ENCODE measurements around the gene RAPSN. TPM values are rescaled to one million over a fixed set of nuclear protein-coding genes. Genes with fewer than 3 reads are reported as not detected.

Gene RAPSN
- polyA plus RNA-seq, 1 donor from 2014 or later, result not detected

- H4K20me1 ChIP-seq (ENCODE audit: insufficient read depth), result no peaks in the 10 kb centered on the region
- H3K4me3 ChIP-seq (ENCODE audit: low read length), result no peak overlapping the region
- no peak overlapping the region for H3K27ac ChIP-seq (ENCODE audit: low read length)
- no peak overlapping the region for H3K9ac ChIP-seq (ENCODE audit: low read length)
- H3F3A ChIP-seq (ENCODE audit: insufficient read depth, low read length, poor library complexity, severe bottlenecking), result no peaks in the 10 kb centered on the region
- TF ChIP-seq EP300 (conservative IDR thresholded peaks at IDR 0.05; ENCODE audit: poor library complexity, severe bottlenecking), result no peak
- TF ChIP-seq RAD21 (conservative IDR thresholded peaks at IDR 0.05), result no peak
- no peak for TF ChIP-seq TAF1 (IDR thresholded peaks at IDR 0.05; ENCODE audit: low read depth)
- TF ChIP-seq POLR2AphosphoS5 (IDR thresholded peaks at IDR 0.05), result no peak
- no peak for TF ChIP-seq CTCF (IDR thresholded peaks at IDR 0.05; ENCODE audit: poor library complexity, severe bottlenecking)
- no peak for TF ChIP-seq REST (IDR thresholded peaks at IDR 0.05; ENCODE audit: borderline replicate concordance)
- no peak for TF ChIP-seq EZH2 (IDR thresholded peaks at IDR 0.05; ENCODE audit: borderline replicate concordance, insufficient read depth, low read length, poor library complexity, severe bottlenecking)
- TF ChIP-seq SMC3 (conservative IDR thresholded peaks at IDR 0.05; ENCODE audit: poor library complexity), result no peak
- no peak for TF ChIP-seq MXI1 (conservative IDR thresholded peaks at IDR 0.05; ENCODE audit: poor library complexity, severe bottlenecking)
- no peak overlapping the region for H3K4me2 ChIP-seq (ENCODE audit: low read length)
- no peak overlapping the region for H2AFZ ChIP-seq (ENCODE audit: low read depth, low read length)
- no peaks in the 10 kb centered on the region for H3K27me3 ChIP-seq (ENCODE audit: insufficient read depth, low read depth, low read length)
- no peaks in the 10 kb centered on the region for H3K79me2 ChIP-seq (replicated peaks; ENCODE audit: insufficient read depth, low read length)
- no peaks in the 10 kb centered on the region for H3K9me2 ChIP-seq (ENCODE audit: insufficient read depth, low read length)
- no peaks in the 10 kb centered on the region for H3K36me3 ChIP-seq (ENCODE audit: insufficient read depth, low read length)
- no peaks in the 10 kb centered on the region for H3K9me3 ChIP-seq (ENCODE audit: low read length)
Measured at GRCh38 chr11:47437218-47437745, 11.7 kb downstream of the RAPSN start.

GRCh38 chr11:47436726-47437125, 12.2 kb downstream of the RAPSN start:
- Histone ChIP-seq H3K9me2 (ENCODE audit: insufficient read depth, low read length) (no peaks in the 10 kb centered on the region), H2AFZ (ENCODE audit: low read depth, low read length) (no peak overlapping the region), H3K27me3 (ENCODE audit: insufficient read depth, low read depth, low read length) (no peaks in the 10 kb centered on the region), H3K79me2 (replicated peaks; ENCODE audit: insufficient read depth, low read length) (no peaks in the 10 kb centered on the region), H3K4me3 (ENCODE audit: low read length) (no peak overlapping the region), H3K27ac (ENCODE audit: low read length) (no peak overlapping the region), H3K4me2 (ENCODE audit: low read length) (no peak overlapping the region), H4K20me1 (ENCODE audit: insufficient read depth) (no peaks in the 10 kb centered on the region), H3K9me3 (ENCODE audit: low read length) (no peaks in the 10 kb centered on the region), H3K36me3 (ENCODE audit: insufficient read depth, low read length) (no peaks in the 10 kb centered on the region), H3K9ac (ENCODE audit: low read length) (no peak overlapping the region), H3F3A (ENCODE audit: insufficient read depth, low read length, poor library complexity, severe bottlenecking) (no peaks in the 10 kb centered on the region)
- TF ChIP-seq CTCF (IDR thresholded peaks at IDR 0.05; ENCODE audit: poor library complexity, severe bottlenecking) (no peak), TAF1 (IDR thresholded peaks at IDR 0.05; ENCODE audit: low read depth) (no peak), MXI1 (conservative IDR thresholded peaks at IDR 0.05; ENCODE audit: poor library complexity, severe bottlenecking) (no peak), RAD21 (conservative IDR thresholded peaks at IDR 0.05) (no peak), SMC3 (conservative IDR thresholded peaks at IDR 0.05; ENCODE audit: poor library complexity) (no peak), POLR2AphosphoS5 (IDR thresholded peaks at IDR 0.05) (no peak), REST (IDR thresholded peaks at IDR 0.05; ENCODE audit: borderline replicate concordance) (no peak), EZH2 (IDR thresholded peaks at IDR 0.05; ENCODE audit: borderline replicate concordance, insufficient read depth, low read length, poor library complexity, severe bottlenecking) (no peak), EP300 (conservative IDR thresholded peaks at IDR 0.05; ENCODE audit: poor library complexity, severe bottlenecking) (no peak)

Measured in neural cell (in vitro differentiated cells).